Measurements from ENCODE around the gene NUDT22.

NUDT22 gene

GRCh38 chr11:64269540-64270220 is 43.6 kb downstream of the NUDT22 start:
- peak; percentile 95 for DNase-seq (ENCODE audit: low read depth, low spot score)

- DNase-seq (ENCODE audit: low read depth, low spot score): no peak
These were observed 49.1 kb downstream of the NUDT22 start for GRCh38 chr11:64275031-64275800.

- DNase-seq (ENCODE audit: low read depth, low spot score): no peak
These were observed 49.8 kb downstream of the NUDT22 start for GRCh38 chr11:64275841-64276240.

- no peak for DNase-seq (ENCODE audit: low read depth, low spot score)
These were observed 50.8 kb downstream of the NUDT22 start for GRCh38 chr11:64276653-64277431.

GRCh38 chr11:64278576-64279190 is 52.6 kb downstream of the NUDT22 start:
- no peak for DNase-seq (ENCODE audit: low read depth, low spot score)

Data from activated naive CD8-positive, alpha-beta T cell treated with anti-CD3 and anti-CD28 coated beads, Interleukin-2, amount 50 U/mL, for 16 hours (primary cell).